SU-DHL-6 (cell line): ENCODE data around the gene PPFIBP2.
A peak's percentile ranks its signal among the peaks of the same experiment; 100 is the strongest.

Source experiments
- H2AFZ ChIP-seq: fragments of 200-600 bp; sonication (generic); 2 replicates; pipeline ENCODE4 v1.6.1; 2014; ENCODE audit warnings: low read depth, mild to moderate bottlenecking, moderate library complexity, mixed read lengths, antibody characterized with exemption, low read length; ENCODE audit not compliant: severe bottlenecking
- H3F3A ChIP-seq: fragments of 200-600 bp; shearing (Covaris generic); 2 replicates; pipeline ENCODE4 v1.6.0; 2016; ENCODE audit warnings: antibody characterized with exemption, mild to moderate bottlenecking; ENCODE audit not compliant: insufficient read depth
- H3K27ac ChIP-seq: fragments of 200-600 bp; sonication (generic); 2 replicates; pipeline ENCODE4 v1.5.1; 2016; ENCODE audit warnings: low read depth, mild to moderate bottlenecking, low read length, moderate library complexity, mixed read lengths
- H3K27me3 ChIP-seq: fragments of 200-600 bp; sonication (generic), shearing (Covaris generic); 2 replicates; pipeline ENCODE4 v1.6.0; 2014; ENCODE audit warnings: mild to moderate bottlenecking, low read length
- H3K36me3 ChIP-seq: fragments of 200-600 bp; sonication (generic); 2 replicates; pipeline ENCODE4 v1.6.1; 2014; ENCODE audit warnings: mild to moderate bottlenecking, low read length, mixed read lengths
- H3K4me2 ChIP-seq: fragments of 300-600, 200-600 bp; shearing (Covaris generic), sonication (generic); 2 replicates; pipeline ENCODE4 v1.6.0; 2014; ENCODE audit warnings: low read length, low read depth, mild to moderate bottlenecking; ENCODE audit not compliant: poor library complexity, severe bottlenecking
- H3K4me3 ChIP-seq: fragments of 200-600 bp; sonication (generic); 2 replicates; pipeline ENCODE4 v1.5.1; 2014; ENCODE audit warnings: antibody characterized with exemption, low read length, mild to moderate bottlenecking, mixed read lengths; ENCODE audit not compliant: insufficient read depth, poor library complexity, severe bottlenecking
- H3K79me2 ChIP-seq: fragments of 200-600 bp; sonication (generic); 2 replicates; pipeline ENCODE4 v1.6.1; 2014; ENCODE audit warnings: mild to moderate bottlenecking, low read length, moderate library complexity; ENCODE audit not compliant: insufficient read depth
- H3K9ac ChIP-seq: fragments of 200-600 bp; sonication (generic); 2 replicates; pipeline ENCODE4 v1.7.0; 2014; ENCODE audit warnings: mild to moderate bottlenecking, low read length
- H3K9me2 ChIP-seq: fragments of 200-600 bp; sonication (generic); replicated peaks from 2 replicates; pipeline ENCODE4 v1.6.1; 2014; ENCODE audit warnings: low read length; ENCODE audit not compliant: insufficient read depth
- H3K9me3 ChIP-seq: fragments of 200-600 bp; sonication (generic); 2 replicates; pipeline ENCODE4 v1.6.1; 2014; ENCODE audit warnings: low read length, mixed read lengths; ENCODE audit not compliant: insufficient read depth
- H4K20me1 ChIP-seq: fragments of 200-600 bp; sonication (generic); 2 replicates; pipeline ENCODE4 v1.6.1; 2014; ENCODE audit warnings: low read depth, mild to moderate bottlenecking, antibody characterized with exemption, low read length, moderate library complexity, mixed read lengths
- CTCF ChIP-seq: fragments of 200-600 bp; sonication (generic); IDR thresholded peaks from one replicate; pipeline ENCODE4 v1.5.1; 2017; ENCODE audit warnings: antibody characterized with exemption, mild to moderate bottlenecking, low read length, moderate library complexity; ENCODE audit not compliant: insufficient read depth, poor library complexity, severe bottlenecking
- EZH2phosphoT487 ChIP-seq: fragments of 200-600 bp; sonication (generic), shearing (Covaris generic); conservative IDR thresholded peaks from 2 replicates; pipeline ENCODE4 v1.6.1; 2018; ENCODE audit warnings: mild to moderate bottlenecking, antibody characterized with exemption, low read length, moderate library complexity, mixed read lengths

PPFIBP2 gene

GRCh38 chr11:7691759-7692350, 178.1 kb downstream of the PPFIBP2 start:
- no peak overlapping the region for H3K27ac ChIP-seq
- H3K9ac ChIP-seq, result no peak overlapping the region
- H3K79me2 ChIP-seq, result no peaks in the 10 kb centered on the region
- no peaks in the 10 kb centered on the region for H3K9me2 ChIP-seq
- H3F3A ChIP-seq, result no peaks in the 10 kb centered on the region
- H3K9me3 ChIP-seq, result no peaks in the 10 kb centered on the region
- H3K27me3 ChIP-seq, result no peaks in the 10 kb centered on the region
- no peak overlapping the region for H3K4me3 ChIP-seq
- no peak overlapping the region for H3K4me2 ChIP-seq
- H2AFZ ChIP-seq, result no peak overlapping the region
- TF ChIP-seq CTCF (no peak), EZH2phosphoT487 (no peak)
- H3K36me3 ChIP-seq, result no peaks in the 10 kb centered on the region
- no peaks in the 10 kb centered on the region for H4K20me1 ChIP-seq

GRCh38 chr11:7692426-7692825, 178.6 kb downstream of the PPFIBP2 start:
- Histone ChIP-seq H3K4me2 (no peak overlapping the region), H3K27me3 (no peaks in the 10 kb centered on the region), H3K27ac (no peak overlapping the region), H3K36me3 (no peaks in the 10 kb centered on the region), H3K9ac (no peak overlapping the region), H3K79me2 (no peaks in the 10 kb centered on the region), H3K4me3 (no peak overlapping the region), H3F3A (no peaks in the 10 kb centered on the region), H3K9me2 (no peaks in the 10 kb centered on the region), H3K9me3 (no peaks in the 10 kb centered on the region), H2AFZ (no peak overlapping the region), H4K20me1 (no peaks in the 10 kb centered on the region)
- TF ChIP-seq CTCF (no peak), EZH2phosphoT487 (no peak)

DNA sequence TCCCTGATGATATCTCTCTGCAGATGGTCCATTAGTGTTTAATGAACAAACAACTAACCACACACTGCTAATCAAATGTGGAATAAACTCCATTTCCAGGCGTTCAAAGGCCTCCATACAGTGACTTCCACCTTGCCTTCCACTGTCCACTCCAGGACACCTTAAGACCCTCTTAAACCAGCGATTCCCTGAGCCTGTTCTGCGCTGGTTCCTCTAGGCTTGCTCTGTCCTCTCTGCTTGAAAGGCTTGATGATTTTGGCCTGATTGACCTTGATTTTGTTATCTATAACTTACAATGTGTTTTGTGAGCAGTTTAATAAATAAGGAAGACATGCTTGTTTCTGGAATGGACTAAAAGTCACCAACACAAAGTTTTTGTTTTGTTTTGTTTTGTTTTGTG, 180.4 kb downstream of the PPFIBP2 start:
- no peaks in the 10 kb centered on the region for H3K79me2 ChIP-seq
- no peaks in the 10 kb centered on the region for H4K20me1 ChIP-seq
- no peak overlapping the region for H3K9ac ChIP-seq
- no peaks in the 10 kb centered on the region for H3K9me3 ChIP-seq
- H3F3A ChIP-seq, result no peaks in the 10 kb centered on the region
- H3K4me3 ChIP-seq, result no peak overlapping the region
- peak overlapping the region; percentile 49 for H2AFZ ChIP-seq
- H3K27me3 ChIP-seq, result no peaks in the 10 kb centered on the region
- H3K9me2 ChIP-seq, result no peaks in the 10 kb centered on the region
- no peaks in the 10 kb centered on the region for H3K36me3 ChIP-seq
- peak overlapping the region; percentile 20 for H3K4me2 ChIP-seq
- H3K27ac ChIP-seq, result no peak overlapping the region
- no peak for TF ChIP-seq CTCF
- 0 out of 2 replicates have a peak, but pooled peaks have one; percentile 30 for TF ChIP-seq EZH2phosphoT487
